PC-3 (cell line): ENCODE measurements around the gene FTO. TPM values are rescaled to one million over a fixed set of nuclear protein-coding genes. Genes with fewer than 3 reads are reported as not detected.

ENCODE experiments used
- ATAC-seq: fragments of 200-7000 bp; cut with Tn5 transposase; 2 replicates; pipeline ENCODE4 v1.9.1; 2020; ENCODE audit warnings: mild to moderate bottlenecking, moderate library complexity
- BruUV-seq: library from RNA; stranded (reverse); fragments of 400-500 nt; replicated peaks from 2 replicates; lab custom pipeline; 2021; lab: Mats Ljungman, UMichigan
- CTCF ChIA-PET: fragments of 300-600 bp; sonication (Branson Sonifier 250); formaldehyde crosslinking; loops from one replicate; lab custom pipeline; 2022; ENCODE audit warnings: antibody characterized with exemption; lab: Charles Lee
- POLR2A ChIA-PET: fragments of 300-600 bp; sonication (Branson Sonifier 250); formaldehyde crosslinking; loops from one replicate; lab custom pipeline; 2022; ENCODE audit warnings: antibody characterized with exemption; ENCODE audit not compliant: unreplicated experiment; lab: Charles Lee
- DNase-seq: peaks from one replicate; pipeline ENCODE4 v3.0.0-alpha.2; 2015
- H2AFZ ChIP-seq: fragments of 300-600 bp; sonication (generic); 2 replicates; pipeline ENCODE4 v1.6.0; 2016; ENCODE audit warnings: antibody characterized with exemption, low read length
- H3F3A ChIP-seq: fragments of 300-600 bp; sonication (generic); one replicate; pipeline ENCODE4 v1.6.0; 2017; ENCODE audit warnings: antibody characterized with exemption, low read length, control low read depth, mild to moderate bottlenecking; ENCODE audit not compliant: unreplicated experiment
- H3K27ac ChIP-seq: fragments of 300-600 bp; sonication (generic); 2 replicates; pipeline ENCODE4 v1.5.1; 2016; ENCODE audit warnings: mild to moderate bottlenecking, low read length
- H3K27me3 ChIP-seq: fragments of 300-600 bp; sonication (generic); 2 replicates; pipeline ENCODE4 v1.6.1; 2016; ENCODE audit warnings: low read length, mixed read lengths
- H3K36me3 ChIP-seq: fragments of 300-600 bp; sonication (generic); 2 replicates; pipeline ENCODE4 v1.6.1; 2016; ENCODE audit warnings: low read depth, mixed run types, low read length, mixed read lengths
- H3K4me1 ChIP-seq: fragments of 300-600 bp; sonication (generic); 2 replicates; pipeline ENCODE4 v1.5.1; 2016; ENCODE audit warnings: low read length; ENCODE audit not compliant: insufficient read depth
- H3K4me2 ChIP-seq: fragments of 300-600 bp; sonication (generic); 2 replicates; pipeline ENCODE4 v1.6.0; 2016; ENCODE audit warnings: low read length
- H3K4me3 ChIP-seq: fragments of 300-600 bp; sonication (generic); 2 replicates; pipeline ENCODE4 v1.5.1; 2016; ENCODE audit warnings: mild to moderate bottlenecking, low read length, mixed read lengths
- H3K79me2 ChIP-seq: fragments of 300-600 bp; sonication (generic); 2 replicates; pipeline ENCODE4 v1.6.1; 2017; ENCODE audit warnings: low read length, mixed read lengths
- H3K9ac ChIP-seq: fragments of 300-600 bp; sonication (generic); 2 replicates; pipeline ENCODE4 v1.6.0; 2016; ENCODE audit warnings: mild to moderate bottlenecking, low read length
- H3K9me2 ChIP-seq: fragments of 300-600 bp; sonication (generic); replicated peaks from 2 replicates; pipeline ENCODE4 v1.6.1; 2016; ENCODE audit warnings: mixed run types, low read length, mixed read lengths
- H3K9me3 ChIP-seq: fragments of 300-600 bp; sonication (generic); 2 replicates; pipeline ENCODE4 v1.6.1; 2016; ENCODE audit warnings: low read length, mixed read lengths
- H4K20me1 ChIP-seq: fragments of 300-600 bp; sonication (generic); 2 replicates; pipeline ENCODE4 v1.6.1; 2016; ENCODE audit warnings: low read length, mixed read lengths
- CTCF ChIP-seq: fragments of 300-600 bp; sonication (generic); conservative IDR thresholded peaks from 2 replicates; pipeline ENCODE4 v1.5.1; 2017; ENCODE audit warnings: antibody characterized with exemption, low read depth, mild to moderate bottlenecking, low read length
- EZH2 ChIP-seq: fragments of 300-600 bp; sonication (generic); IDR thresholded peaks from one replicate; pipeline ENCODE4 v1.6.1; 2017; ENCODE audit warnings: antibody characterized with exemption, mild to moderate bottlenecking, low read length; ENCODE audit not compliant: unreplicated experiment
- EZH2phosphoT487 ChIP-seq: fragments of 300-600 bp; sonication (generic); IDR thresholded peaks from 2 replicates; pipeline ENCODE4 v1.6.1; 2018; ENCODE audit warnings: mild to moderate bottlenecking, antibody characterized with exemption, low read length, borderline replicate concordance
- intact Hi-C: fragments of 100-400 bp; cut with micrococcal nuclease; formaldehyde crosslinking; loops from 2 replicates; pipeline ENCODE4 v1.9.0; 2023
- total RNA-seq: library from RNA; depleted of rRNA; stranded (reverse); fragments of >200 nt; gene quantifications from 2 replicates; pipeline ENCODE4 v1.2.3, GENCODE V29; 2014

FTO gene
- total RNA-seq, 1 experiment from 2014 or later, result 27.0 TPM

GRCh38 chr16:53736297-53736696 lies 32.3 kb downstream of the FTO start:
- Histone ChIP-seq H3K79me2 (peaks cover 9% of the 10 kb centered on the region), H3K9me3 (no peaks in the 10 kb centered on the region), H3K27ac (no peak overlapping the region), H2AFZ (no peak overlapping the region), H3K9me2 (no peaks in the 10 kb centered on the region), H3K36me3 (no peaks in the 10 kb centered on the region), H3K4me2 (no peak overlapping the region), H3K4me3 (no peak overlapping the region), H4K20me1 (no peaks in the 10 kb centered on the region), H3K27me3 (no peaks in the 10 kb centered on the region), H3F3A (no peaks in the 10 kb centered on the region), H3K4me1 (peaks cover 10% of the 10 kb centered on the region), H3K9ac (no peak overlapping the region)
- POLR2A ChIA-PET, result no interaction called here
- ATAC-seq, result no peak
- CTCF ChIA-PET, result no interaction called here
- no peak for TF ChIP-seq EZH2
- no peak for TF ChIP-seq CTCF
- no peak for DNase-seq
- intact Hi-C loops, result no loop called here
- BruUV-seq, result no TSS peak

GRCh38 chr16:53737552-53737951 lies 33.6 kb downstream of the FTO start:
- no peaks in the 10 kb centered on the region for H4K20me1 ChIP-seq
- intact Hi-C loops, result no loop called here
- H3K9ac ChIP-seq, result no peak overlapping the region
- TF ChIP-seq EZH2 (no peak), EZH2phosphoT487 (no peak), CTCF (no peak)
- CTCF ChIA-PET, result no interaction called here
- H3K9me2 ChIP-seq, result no peaks in the 10 kb centered on the region
- no peaks in the 10 kb centered on the region for H3K9me3 ChIP-seq
- DNase-seq, result no peak
- BruUV-seq, result no TSS peak
- POLR2A ChIA-PET, result no interaction called here
- H3F3A ChIP-seq, result no peaks in the 10 kb centered on the region
- H3K4me3 ChIP-seq, result no peak overlapping the region
- H2AFZ ChIP-seq, result no peak overlapping the region
- H3K27me3 ChIP-seq, result no peaks in the 10 kb centered on the region
- ATAC-seq, result no peak
- peaks cover 5% of the 10 kb centered on the region for H3K4me1 ChIP-seq
- no peak overlapping the region for H3K27ac ChIP-seq
- no peak overlapping the region for H3K4me2 ChIP-seq
- H3K79me2 ChIP-seq, result peaks cover 9% of the 10 kb centered on the region
- H3K36me3 ChIP-seq, result no peaks in the 10 kb centered on the region

- TF ChIP-seq CTCF, result no peak
- no peak for TF ChIP-seq EZH2
- no peak for TF ChIP-seq EZH2phosphoT487
- no peak overlapping the region for H3K27ac ChIP-seq
- no peaks in the 10 kb centered on the region for H4K20me1 ChIP-seq
- H2AFZ ChIP-seq, result no peak overlapping the region
- H3K9ac ChIP-seq, result no peak overlapping the region
- no peak overlapping the region for H3K4me3 ChIP-seq
- no peak for DNase-seq
- H3K9me3 ChIP-seq, result no peaks in the 10 kb centered on the region
- H3K36me3 ChIP-seq, result no peaks in the 10 kb centered on the region
- intact Hi-C loops, result loop anchor here (10.0 kb wide), 1 partner anchor 186 kb away; no protein-coding TSS in a partner anchor
- H3K4me1 ChIP-seq, result peaks cover 16% of the 10 kb centered on the region
- peaks cover 20% of the 10 kb centered on the region for H3K79me2 ChIP-seq
- BruUV-seq, result no TSS peak
- no peaks in the 10 kb centered on the region for H3K9me2 ChIP-seq
- H3F3A ChIP-seq, result no peaks in the 10 kb centered on the region
- no peak overlapping the region for H3K4me2 ChIP-seq
- ChIA-PET CTCF (no interaction called here), POLR2A (no interaction called here)
- no peak for ATAC-seq
- H3K27me3 ChIP-seq, result no peaks in the 10 kb centered on the region
Measured at GRCh38 chr16:53740476-53740875, 36.5 kb downstream of the FTO start.
